COLO668 (cell line): ENCODE results near the gene C16orf86.

ENCODE experiments used
- DNase-seq: peaks from one replicate; lab custom pipeline; 2025; ENCODE audit not compliant: unreplicated experiment; lab: John Stamatoyannopoulos, UW

The C16orf86 gene

DNA sequence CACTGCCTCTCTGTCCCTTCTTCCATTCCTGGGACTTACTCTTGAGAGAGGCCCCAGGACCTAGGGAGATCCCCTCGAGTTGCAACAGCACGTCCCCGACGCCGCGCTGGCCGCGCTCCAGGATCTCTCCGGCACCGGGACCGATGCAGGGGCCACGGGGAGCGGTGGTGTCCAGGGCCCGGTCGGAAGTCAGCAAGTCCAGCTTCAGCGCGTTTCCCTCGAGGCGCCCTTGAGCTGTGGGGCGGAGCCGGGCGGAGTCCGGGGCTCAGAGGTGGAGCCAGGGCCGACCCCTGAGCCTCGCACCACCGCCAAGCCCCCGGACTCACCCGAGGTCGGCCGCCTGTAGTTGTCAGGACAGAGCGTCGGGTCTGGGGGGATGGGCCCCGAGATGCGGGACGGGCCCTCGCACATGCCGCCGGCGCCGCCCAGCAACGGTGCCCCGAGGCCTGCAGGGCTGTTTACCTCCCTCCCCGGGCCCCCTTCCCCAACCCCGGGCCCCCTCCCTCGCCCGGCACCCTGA lies 522 bp upstream of the C16orf86 start:
- peak; percentile 52 for DNase-seq

DNA sequence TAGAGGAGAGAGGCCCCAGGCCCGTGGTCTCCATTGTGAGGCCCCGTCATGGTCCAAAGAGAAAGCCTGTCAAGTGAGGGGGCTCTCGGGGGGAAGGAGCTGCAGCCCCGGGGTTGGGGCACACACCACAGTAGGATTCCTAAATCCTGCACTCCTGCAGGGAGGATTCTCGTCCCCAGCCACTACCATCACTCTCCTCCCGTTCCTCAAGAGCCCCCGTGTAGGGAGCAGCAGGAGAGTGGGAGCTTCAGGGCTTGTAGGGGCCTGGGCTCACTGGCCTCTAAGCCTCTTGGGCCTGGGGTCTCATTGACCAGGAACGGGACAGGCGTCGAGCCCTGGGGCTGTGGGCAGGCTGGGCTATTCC lies 821 bp downstream of the C16orf86 start:
- DNase-seq = no peak

DNA sequence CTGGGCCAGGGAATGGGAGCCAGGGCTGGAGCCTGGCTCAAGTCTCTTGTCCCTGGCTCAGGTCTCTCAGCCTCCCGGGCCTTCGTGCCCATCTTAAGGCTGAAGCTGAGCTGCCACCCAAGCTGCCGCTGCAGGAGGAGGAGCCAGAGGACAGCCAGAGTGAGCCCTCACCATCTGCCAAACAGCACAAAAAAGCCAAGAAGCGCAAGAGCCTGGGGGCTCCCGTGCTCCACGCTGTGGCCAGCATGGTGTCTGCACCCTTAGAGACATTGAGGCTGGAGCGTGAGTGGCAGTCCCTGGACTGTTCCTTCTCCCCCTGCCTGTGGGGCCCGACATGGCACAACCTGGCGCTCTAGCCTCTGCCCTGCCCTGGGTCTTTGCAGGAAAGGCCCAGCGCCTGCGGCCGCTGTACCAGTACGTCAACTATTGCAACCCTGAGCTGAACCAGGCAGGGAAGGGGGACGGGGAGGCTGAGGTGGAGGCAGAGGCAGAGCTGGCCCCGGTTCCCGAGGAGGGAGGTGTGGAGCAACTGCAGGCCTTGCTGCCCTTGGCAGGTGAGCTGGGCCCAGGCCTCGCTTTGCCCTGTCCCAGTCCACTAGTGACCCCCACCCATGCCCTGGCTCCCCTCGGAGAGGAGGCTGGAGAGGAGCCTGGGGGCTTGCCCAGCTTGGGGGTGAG lies 1.3 kb downstream of the C16orf86 start:
- peak; percentile 91 for DNase-seq

DNA sequence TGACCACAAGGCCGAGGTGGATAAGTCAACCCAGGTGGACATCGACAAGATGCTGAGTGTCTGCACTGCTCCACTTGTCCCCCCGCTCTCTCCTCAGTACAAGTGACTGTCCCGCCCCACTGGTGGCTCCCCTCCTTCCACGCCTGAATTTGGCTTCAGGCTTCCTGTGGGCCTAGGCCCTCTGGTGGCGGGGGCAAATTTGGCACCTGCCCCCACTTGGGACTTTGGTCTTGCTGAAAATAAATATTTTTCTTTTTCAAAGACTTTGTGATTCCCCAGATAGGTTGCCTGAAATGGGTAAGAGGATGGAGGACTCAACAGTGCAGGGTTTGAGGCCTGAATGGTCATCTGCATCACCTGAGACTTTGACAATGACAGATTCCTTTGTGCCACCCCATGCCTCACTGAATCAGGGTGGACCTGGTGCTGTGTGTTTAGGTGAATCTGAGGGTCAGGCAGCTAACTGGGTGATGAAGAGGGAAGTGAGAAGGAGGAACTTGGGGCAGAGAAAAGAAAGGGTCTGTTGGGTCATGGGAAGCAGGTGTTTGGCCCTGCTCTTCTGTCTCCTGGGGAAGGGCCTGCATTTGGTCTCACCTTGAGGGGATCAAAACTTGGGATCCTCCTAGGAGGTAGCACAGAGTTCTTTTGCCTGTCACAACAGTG lies 2.0 kb downstream of the C16orf86 start:
- no peak for DNase-seq

DNA sequence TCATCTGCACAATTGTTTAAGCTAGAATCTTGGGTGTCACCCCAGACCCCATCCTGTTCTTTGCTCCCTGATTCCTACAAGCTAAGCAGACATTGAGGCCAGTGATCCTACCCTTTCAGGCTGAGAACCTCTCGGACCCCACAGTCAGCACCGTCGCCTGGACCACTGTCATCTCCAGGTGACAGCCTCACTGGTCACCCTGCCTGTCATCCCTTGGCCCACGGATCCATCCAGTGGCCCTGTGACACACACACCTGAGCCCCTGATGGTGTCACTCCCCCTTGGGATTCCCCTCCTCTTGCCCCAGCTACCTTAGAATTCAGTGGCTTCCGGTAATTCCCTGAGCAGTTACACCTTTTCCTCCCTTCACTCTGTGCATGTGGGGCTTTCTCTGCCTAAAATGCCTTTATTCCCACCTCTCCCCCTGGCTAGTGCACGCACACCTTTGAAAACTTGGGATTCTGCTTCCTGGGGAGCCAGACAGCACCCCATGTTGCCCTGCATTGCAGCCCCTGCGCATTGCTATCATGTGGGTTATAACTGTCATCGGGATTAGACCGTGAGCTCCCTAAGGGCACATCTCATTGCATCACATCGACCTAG lies 3.0 kb downstream of the C16orf86 start:
- no peak for DNase-seq

DNA sequence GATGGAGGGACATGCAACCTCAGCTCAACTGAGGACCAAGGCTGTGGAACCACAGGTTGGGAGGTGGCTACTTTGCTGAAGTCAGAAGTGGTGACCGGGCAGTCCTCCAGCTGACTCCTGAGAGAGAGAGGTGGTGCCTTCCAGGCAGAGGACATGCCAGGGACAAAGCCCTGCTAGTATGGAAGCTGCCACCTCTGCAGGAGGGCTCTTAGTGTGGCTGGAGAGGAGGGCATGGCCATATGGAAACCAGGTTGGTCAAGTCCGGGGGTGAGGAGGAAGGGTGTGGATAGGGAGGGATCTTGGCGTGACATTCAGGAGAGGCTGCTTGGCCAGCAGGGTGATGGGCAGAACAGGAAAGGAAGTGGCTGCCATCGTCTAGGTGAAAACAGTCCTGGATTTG lies 5.7 kb downstream of the C16orf86 start:
- no peak for DNase-seq

DNA sequence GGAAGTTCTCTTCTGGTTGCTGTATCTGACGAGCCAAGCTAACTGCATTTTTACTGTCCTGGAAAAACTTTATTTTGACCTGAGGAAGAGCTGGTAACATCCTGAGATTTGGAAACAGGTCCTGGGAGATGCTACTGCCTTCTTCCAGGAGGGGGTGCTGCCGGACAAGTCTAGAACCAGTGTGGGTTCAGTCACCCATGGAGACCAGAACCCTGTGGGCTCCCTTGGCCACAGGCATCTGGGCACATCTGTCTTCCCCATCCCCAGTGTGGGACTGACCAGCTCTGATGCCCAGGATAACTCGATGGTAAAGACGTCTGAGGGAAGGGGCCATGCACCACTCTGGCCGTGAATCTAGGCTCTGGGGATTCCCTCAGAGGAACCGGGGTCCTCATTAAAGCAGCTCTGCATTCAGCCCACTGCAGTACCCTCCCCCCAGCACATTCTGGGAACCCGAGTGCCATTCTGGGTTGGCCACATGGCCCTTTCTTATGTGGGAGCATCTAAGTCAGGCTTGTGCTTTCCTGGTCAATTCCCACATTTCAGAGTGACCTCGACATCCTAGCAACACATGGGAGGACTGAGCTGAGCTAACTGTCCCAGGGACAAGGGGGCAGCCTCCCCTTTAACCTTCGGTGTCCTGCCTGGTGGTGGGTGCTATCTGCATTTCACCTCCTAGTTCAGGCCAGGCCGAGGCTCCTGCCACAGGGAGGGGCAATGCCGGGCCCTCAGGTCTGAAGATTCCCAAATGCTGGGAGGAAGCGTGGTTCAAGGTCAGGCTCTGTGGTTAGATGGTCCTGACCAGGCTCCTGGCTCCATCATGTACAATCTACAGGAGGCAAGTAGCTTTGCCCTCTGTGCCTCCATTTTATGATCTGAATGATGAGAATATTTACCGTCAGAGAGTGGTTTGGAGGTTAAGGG lies 6.4 kb downstream of the C16orf86 start:
- peak; percentile 70 for DNase-seq

DNA sequence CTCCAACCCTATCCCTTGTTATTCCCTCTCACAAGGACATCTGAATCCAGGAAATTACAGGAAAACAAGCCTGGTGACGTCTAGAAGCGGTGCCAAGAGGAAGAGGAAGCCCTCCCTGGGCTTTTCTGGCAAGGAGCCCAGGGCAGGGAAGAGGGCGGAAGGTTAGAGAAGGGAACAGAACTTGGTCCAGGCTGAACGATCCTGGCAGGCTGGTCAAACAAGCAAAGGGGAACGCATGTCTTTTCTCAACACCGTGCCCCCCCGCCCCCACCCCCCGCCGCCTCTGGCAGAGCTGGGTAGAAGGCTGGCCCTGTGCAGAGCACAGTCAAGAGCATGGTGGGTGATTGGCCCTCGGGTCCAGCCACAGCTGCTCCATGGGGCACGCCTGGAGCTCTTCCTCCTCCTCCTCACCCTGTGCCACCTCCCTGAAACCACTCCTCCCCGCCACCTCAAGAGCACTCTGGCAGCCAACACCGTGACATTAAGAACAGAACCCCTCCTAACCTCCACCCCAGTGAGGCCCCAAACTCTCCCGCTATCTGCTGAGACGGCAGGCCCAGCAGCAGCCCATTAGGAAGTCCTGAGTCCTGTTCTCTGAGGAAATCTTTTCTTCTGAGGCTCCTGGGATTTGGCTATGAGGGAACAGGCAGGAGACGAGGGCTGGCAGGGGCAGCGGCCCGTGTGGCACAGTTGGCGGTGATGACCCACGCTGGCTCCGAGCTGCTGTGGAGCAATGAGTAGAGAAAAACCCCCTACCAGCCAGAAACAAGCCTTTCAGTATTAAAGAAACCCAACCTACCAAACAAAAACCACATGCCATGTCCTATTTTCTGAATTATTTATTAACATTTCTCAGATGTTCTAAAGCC lies 7.3 kb downstream of the C16orf86 start:
- peak; percentile 28 for DNase-seq

DNA sequence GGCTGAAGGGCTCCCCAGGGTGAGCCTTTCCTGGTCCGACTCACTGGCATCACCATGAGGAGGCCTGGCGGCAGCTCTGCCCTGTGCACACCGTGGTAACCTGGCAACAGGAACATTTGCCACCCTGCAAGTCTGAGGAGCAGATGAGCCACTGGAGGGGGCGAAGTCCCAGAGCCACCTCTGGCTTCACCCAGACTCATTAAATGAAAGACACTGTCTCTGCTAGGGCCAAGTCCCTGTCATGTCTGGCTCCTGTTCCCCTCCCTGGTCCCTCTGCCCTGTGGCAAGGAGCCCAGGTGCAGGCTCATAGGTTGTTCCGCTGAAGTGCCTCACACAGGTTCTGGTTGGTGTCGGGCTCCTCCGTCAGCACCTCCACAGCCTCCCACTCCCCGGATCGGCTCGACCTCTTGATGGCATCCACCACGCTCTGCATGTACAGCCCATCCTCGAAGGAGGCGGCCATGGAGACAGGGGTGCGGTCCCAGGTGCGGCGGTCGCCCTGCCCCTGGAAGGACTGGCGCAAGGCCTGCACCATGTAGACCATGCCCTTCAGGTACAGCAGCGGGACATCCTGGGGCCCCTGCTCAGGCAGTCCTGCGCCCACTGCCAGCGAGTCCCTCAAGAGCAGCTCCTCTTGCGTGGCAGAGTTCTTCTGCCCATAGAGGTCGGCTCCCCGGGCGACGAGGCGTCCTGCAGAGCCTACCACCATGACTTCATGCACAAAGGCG lies 8.4 kb downstream of the C16orf86 start:
- peak; percentile 11 for DNase-seq

DNA sequence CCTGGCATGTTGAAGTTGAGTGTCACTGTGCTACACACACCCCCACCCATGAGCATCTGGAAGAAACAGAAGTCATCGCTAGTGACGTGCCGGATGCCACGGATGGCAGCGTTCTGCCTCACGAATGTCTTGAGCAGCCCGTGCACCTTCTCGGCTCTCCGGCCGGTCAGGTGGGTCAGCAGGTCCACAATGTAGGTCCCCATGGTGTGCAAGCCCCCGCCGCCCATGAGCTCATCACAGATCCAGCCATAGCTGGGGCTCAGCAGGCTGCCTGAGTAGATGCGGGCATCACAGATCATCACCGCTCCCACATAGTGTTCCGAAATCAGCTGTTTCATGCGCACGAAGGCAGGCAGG lies 8.9 kb downstream of the C16orf86 start:
- DNase-seq = no peak

DNA sequence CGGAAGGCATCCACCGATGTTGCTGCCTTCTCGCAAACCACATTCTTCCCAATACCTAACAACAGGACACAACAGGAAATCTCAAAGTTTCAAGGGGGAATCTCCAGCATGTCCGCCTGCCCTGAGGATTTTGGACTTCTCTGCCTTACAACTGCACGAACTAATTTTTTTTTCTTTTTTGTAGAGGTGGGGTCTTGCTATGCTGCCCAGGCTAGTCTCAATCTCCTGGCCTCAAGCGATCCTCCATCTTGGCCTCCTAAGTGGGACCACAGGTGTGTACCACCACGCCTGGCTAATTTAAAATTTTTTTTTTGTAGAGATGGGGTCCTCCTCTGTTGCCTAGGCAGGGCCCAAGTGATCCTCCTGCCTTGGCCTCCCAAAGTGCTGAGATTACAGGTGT lies 9.4 kb downstream of the C16orf86 start:
- no peak for DNase-seq

DNA sequence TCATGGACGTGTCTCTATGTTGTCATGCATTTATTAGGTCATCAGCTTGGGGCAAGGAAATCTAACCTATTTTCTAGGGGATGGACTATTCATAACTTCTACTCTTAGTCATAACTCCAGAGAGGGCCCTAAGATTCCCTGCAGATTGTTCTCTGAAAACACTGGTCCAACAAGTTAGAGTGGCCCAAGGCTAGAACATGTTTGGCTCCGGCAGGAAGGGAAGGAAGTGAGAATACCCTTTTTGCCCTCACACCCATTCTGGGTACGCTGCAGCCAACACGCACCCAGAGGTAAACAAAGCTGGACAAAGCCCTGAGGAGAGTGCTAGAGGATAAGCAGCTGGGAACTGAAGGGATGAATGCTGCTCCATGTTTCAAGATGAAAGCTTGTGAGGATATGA lies 9.9 kb downstream of the C16orf86 start:
- no peak for DNase-seq

DNA sequence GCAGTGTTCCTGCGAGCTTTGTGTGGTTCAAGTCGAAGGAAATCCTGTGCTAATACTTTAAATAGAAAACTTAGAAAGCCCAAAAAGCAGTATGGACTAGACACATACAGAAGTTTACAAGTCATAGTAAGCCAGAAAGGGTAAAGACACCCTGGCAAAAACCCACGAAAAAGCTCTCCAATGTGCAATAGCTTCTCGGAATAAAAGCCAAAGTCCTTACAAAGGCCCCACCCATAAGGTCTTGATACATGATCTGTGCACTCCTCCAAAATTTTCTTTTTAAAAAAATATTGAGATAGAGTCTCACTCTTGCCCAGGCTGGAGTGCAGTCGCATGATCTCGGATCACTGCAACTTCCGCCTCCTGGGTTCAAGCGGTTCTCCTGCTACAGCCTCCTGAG lies 10.3 kb downstream of the C16orf86 start:
- no peak for DNase-seq

DNA sequence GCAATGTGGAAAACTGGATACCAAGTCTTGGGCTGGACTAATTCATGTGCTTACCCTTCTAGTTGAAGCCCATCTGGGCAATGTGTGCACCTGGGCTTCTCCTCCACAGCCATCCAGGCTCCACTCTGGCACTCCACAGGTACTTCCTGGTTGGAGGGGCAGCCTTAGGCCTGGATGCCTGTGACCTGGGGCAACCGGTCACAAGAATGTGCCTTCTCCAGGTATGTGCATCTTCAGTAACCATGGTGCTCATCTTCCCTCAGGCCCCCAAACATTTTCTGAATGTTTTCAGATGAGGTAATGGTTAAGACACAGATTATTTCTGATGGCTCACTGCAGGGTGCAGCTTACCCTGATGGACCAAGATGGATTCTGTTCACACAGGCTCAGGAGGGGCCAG lies 11.1 kb downstream of the C16orf86 start:
- no peak for DNase-seq

DNA sequence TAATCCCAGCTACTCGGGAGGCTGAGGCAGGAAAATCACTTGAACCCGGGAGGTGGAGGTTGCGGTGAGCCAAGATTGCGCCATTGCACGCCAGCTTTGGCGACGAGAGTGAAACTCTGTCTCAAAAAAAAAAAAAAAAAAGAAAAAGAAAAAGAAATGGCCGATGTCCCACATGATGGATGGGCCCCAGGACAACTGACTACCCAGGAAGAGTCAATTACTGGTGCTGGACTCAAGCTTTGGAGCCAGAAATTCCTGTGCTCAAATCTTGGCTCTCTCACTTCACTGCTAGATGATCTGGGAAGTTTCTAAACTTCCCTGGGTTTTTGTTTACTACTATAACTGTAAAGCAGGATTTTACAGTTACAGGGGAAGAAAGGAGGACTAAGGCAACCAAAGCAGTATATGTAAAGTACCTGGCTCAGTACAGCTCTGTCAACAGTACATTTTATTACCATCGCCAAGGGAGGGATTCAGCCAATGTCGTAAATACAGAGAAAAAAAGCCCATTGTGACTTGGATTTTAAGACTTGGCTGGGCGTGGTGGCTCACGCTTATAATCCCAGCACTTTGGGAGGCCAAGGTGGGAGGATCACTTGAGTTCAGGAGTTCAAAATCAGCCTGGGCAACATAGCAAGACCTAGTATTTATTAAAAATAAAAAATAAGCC lies 11.9 kb downstream of the C16orf86 start:
- DNase-seq = no peak

DNA sequence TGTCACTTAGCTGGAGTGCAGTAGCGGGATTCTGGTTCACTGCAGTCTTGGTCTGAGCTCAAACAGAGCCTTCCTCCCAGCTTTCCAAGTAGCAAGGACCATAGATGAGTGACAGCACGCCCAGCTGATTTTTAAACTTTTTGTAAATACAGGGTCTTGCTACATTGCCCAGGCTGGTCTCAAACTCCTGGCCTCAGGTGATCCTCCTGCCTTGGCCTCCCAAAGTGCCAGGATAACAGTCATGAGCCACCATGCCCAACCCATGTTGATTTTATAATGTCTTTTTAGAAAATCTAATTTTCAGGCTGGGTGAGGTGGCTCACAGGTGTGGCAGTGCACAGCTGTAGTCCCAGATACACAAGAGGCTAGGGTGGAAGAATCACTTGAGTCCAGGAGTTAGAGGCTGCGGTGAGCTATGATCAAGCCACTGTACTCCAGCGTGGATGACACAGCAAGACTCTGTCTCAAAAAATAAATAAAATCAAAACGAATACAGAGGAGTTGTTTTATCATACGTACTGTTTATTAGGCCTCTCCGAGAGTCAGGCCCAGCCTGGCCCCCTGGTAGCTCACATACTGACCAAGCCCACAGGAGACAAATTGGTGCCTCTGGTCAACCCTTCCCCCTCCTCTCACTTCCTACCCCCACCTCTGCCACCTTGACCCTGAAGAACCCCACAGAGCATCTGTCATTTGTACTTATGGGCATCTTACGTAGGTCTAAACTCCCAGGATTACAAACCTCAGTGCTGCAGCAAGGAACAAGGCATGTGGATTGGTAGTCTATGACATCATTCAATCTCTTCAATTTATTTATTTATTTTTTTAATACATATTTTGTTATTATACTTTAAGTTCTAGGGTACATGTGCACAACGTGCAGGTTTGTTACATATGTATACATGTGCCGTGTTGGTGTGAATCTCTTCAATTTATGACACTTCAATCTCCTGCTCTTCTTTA lies 13.6 kb downstream of the C16orf86 start:
- no peak for DNase-seq

DNA sequence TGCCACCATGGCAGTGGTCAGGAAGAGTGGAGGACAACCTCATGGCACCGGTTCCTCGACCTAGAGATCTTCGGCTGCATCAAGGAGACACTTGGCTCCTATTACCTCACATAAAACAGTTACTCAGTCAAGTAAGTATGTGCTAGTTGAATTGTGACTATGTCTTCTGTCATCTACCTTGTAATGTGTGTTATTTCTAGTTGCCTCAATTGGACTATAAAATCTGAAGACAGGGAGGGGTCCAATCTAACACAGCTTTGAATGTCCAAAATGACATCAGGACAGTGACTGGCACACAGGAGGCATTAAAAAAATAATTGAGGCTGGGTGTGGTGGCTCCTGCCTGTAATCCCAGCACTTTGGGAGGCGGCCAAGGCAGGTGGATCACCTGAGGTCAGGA lies 17.2 kb downstream of the C16orf86 start:
- no peak for DNase-seq
